RPMI7951 (cell line): ENCODE results near the gene PPP1R3E. TPM values are rescaled to one million over a fixed set of nuclear protein-coding genes. Genes with fewer than 3 reads are reported as not detected.

Source experiments
- DNase-seq: peaks from one replicate; pipeline ENCODE4 v3.0.0-alpha.2; 2012; ENCODE audit warnings: low read depth
- total RNA-seq: library from RNA; depleted of rRNA; stranded (reverse); fragments of >200 nt; shearing (Covaris generic); gene quantifications from 2 replicates; pipeline ENCODE4 v1.2.3, GENCODE V29; 2014

PPP1R3E gene
- total RNA-seq, 1 experiment from 2014 or later: 3.0 TPM

- DNase-seq: no peak
Measured at GRCh38 chr14:23322568-23323517, 20.2 kb upstream of the PPP1R3E start.

- peak; percentile 58 for DNase-seq
Measured at GRCh38 chr14:23321572-23322547, 19.2 kb upstream of the PPP1R3E start.

- DNase-seq: peak; percentile 99
Measured at GRCh38 chr14:23320584-23321571, 18.2 kb upstream of the PPP1R3E start, which contains the start of gene PABPN1. TSS of gene PABPN1 (plus strand) at chr14:23321457. CDS start at chr14:23321470, 13 bp downstream.

GRCh38 chr14:23319746-23320583 lies 17.3 kb upstream of the PPP1R3E start:
- no peak for DNase-seq

GRCh38 chr14:23316300-23316699 lies 13.6 kb upstream of the PPP1R3E start:
- DNase-seq: no peak

GRCh38 chr14:23310546-23310945 lies 7.9 kb upstream of the PPP1R3E start:
- DNase-seq: no peak

- no peak for DNase-seq
Measured at GRCh38 chr14:23308721-23309445, 6.2 kb upstream of the PPP1R3E start.

- DNase-seq: peak; percentile 70
Measured at GRCh38 chr14:23307687-23308644, 5.3 kb upstream of the PPP1R3E start.

GRCh38 chr14:23307146-23307530 lies 4.5 kb upstream of the PPP1R3E start:
- no peak for DNase-seq

GRCh38 chr14:23306412-23307145 lies 3.9 kb upstream of the PPP1R3E start, which contains the start of gene BCL2L2:
TSS of gene BCL2L2 (plus strand) at chr14:23306833. CDS start at chr14:23307768, 935 bp downstream.
- DNase-seq: peak; percentile 88

- no peak for DNase-seq
Measured at GRCh38 chr14:23301969-23302289, 730 bp downstream of the PPP1R3E start.

GRCh38 chr14:23301288-23301968 lies 1.2 kb downstream of the PPP1R3E start:
- DNase-seq: peak; percentile 96

GRCh38 chr14:23300687-23301223 lies 1.9 kb downstream of the PPP1R3E start:
- DNase-seq: no peak

GRCh38 chr14:23299986-23300686 lies 2.5 kb downstream of the PPP1R3E start:
- DNase-seq: no peak

GRCh38 chr14:23299211-23299957 lies 3.3 kb downstream of the PPP1R3E start:
- DNase-seq: peak; percentile 60
